HL-60 (cell line): Measurements from ENCODE around the gene SAP25.

Source experiments
- DNase-seq, 2 experiments: peaks; one replicate each; pipeline ENCODE4 v3.0.0-alpha.2; 2010 to 2020; ENCODE audit warnings: low read depth in 1 of 2, low spot score in 1 of 2
- H3K27ac ChIP-seq: fragments of 250-450 bp; sonication (Bioruptor Pico); replicated peaks from 2 replicates; pipeline ENCODE4 v1.5.1; 2020; ENCODE audit warnings: mild to moderate bottlenecking, moderate library complexity
- H3K27me3 ChIP-seq: fragments of 250-450 bp; sonication (Bioruptor Pico); 2 replicates; pipeline ENCODE4 v1.5.1; 2021; ENCODE audit warnings: mild to moderate bottlenecking, moderate library complexity; ENCODE audit not compliant: insufficient read depth, poor library complexity, severe bottlenecking
- H3K4me3 ChIP-seq: replicated peaks from 2 replicates; pipeline ENCODE4 v1.5.1; 2011; ENCODE audit warnings: mild to moderate bottlenecking, control low read depth, low read length; ENCODE audit not compliant: insufficient read depth
- GABPA ChIP-seq: IDR thresholded peaks from 2 replicates; pipeline ENCODE4 v1.6.1; 2012; ENCODE audit warnings: low read depth
- POLR2AphosphoS5 ChIP-seq: IDR thresholded peaks from 2 replicates; pipeline ENCODE4 v1.6.1; 2012; ENCODE audit warnings: low read depth
- SPI1 ChIP-seq: IDR thresholded peaks from 2 replicates; pipeline ENCODE4 v1.6.1; 2012; ENCODE audit warnings: low read depth, mild to moderate bottlenecking, borderline replicate concordance
- TF ChIP-seq, protein P1 (sequence below): IDR thresholded peaks from one replicate; pipeline ENCODE4 v1.5.1; 2011; ENCODE audit warnings: low read length, control low read depth, inconsistent platforms; ENCODE audit not compliant: insufficient read depth
- TF ChIP-seq, protein P2 (sequence below): IDR thresholded peaks from 2 replicates; pipeline ENCODE4 v1.6.1; 2012; ENCODE audit warnings: low read depth; ENCODE audit not compliant: insufficient replicate concordance

The SAP25 gene

DNA sequence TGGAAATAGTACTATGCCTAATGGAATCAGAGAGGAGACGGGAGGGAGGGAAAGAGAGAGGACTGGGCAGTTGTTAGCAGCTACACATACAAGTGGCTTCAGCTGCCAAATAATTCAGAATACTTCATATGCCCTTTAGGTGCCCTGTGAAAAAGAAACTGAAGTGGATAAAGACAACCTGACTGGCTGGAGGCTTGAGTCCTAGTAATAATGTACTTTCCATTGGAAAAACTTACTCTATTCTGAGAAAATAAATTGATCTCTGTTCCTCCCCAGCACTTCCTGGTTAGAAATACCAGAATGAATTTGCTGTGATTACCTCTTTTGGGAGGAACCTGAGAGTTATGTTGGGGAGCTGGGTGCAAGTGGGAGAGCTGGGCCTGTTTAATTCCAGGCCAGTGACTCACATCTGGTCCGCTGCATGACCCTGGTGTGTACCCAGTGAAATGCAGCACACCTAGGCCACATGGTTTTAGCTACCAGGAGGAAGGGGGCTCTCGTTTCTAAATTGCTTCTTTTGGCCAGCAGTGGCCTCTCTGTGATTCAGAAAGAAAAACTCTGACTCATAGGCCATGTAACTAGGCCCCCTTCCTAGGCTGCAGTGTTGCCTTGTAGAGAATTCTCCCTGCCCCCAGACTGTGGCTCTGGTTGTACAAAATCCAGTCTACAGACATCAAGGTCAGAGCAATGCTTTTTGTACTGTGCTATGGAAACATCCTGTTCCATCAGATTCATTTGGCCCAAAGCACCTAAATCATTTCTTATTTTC lies 28.2 kb downstream of the SAP25 start:
- Histone ChIP-seq H3K4me3 (no peak overlapping the region), H3K27me3 (no peaks in the 10 kb centered on the region), H3K27ac (no peak overlapping the region)
- DNase-seq = no peak
- no peak for TF ChIP-seq POLR2AphosphoS5
- TF ChIP-seq, protein P1, sequence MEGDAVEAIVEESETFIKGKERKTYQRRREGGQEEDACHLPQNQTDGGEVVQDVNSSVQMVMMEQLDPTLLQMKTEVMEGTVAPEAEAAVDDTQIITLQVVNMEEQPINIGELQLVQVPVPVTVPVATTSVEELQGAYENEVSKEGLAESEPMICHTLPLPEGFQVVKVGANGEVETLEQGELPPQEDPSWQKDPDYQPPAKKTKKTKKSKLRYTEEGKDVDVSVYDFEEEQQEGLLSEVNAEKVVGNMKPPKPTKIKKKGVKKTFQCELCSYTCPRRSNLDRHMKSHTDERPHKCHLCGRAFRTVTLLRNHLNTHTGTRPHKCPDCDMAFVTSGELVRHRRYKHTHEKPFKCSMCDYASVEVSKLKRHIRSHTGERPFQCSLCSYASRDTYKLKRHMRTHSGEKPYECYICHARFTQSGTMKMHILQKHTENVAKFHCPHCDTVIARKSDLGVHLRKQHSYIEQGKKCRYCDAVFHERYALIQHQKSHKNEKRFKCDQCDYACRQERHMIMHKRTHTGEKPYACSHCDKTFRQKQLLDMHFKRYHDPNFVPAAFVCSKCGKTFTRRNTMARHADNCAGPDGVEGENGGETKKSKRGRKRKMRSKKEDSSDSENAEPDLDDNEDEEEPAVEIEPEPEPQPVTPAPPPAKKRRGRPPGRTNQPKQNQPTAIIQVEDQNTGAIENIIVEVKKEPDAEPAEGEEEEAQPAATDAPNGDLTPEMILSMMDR = no peak
- no peak for TF ChIP-seq GABPA
- no peak for TF ChIP-seq SPI1
- TF ChIP-seq, protein P2, sequence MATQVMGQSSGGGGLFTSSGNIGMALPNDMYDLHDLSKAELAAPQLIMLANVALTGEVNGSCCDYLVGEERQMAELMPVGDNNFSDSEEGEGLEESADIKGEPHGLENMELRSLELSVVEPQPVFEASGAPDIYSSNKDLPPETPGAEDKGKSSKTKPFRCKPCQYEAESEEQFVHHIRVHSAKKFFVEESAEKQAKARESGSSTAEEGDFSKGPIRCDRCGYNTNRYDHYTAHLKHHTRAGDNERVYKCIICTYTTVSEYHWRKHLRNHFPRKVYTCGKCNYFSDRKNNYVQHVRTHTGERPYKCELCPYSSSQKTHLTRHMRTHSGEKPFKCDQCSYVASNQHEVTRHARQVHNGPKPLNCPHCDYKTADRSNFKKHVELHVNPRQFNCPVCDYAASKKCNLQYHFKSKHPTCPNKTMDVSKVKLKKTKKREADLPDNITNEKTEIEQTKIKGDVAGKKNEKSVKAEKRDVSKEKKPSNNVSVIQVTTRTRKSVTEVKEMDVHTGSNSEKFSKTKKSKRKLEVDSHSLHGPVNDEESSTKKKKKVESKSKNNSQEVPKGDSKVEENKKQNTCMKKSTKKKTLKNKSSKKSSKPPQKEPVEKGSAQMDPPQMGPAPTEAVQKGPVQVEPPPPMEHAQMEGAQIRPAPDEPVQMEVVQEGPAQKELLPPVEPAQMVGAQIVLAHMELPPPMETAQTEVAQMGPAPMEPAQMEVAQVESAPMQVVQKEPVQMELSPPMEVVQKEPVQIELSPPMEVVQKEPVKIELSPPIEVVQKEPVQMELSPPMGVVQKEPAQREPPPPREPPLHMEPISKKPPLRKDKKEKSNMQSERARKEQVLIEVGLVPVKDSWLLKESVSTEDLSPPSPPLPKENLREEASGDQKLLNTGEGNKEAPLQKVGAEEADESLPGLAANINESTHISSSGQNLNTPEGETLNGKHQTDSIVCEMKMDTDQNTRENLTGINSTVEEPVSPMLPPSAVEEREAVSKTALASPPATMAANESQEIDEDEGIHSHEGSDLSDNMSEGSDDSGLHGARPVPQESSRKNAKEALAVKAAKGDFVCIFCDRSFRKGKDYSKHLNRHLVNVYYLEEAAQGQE = no peak

DNA sequence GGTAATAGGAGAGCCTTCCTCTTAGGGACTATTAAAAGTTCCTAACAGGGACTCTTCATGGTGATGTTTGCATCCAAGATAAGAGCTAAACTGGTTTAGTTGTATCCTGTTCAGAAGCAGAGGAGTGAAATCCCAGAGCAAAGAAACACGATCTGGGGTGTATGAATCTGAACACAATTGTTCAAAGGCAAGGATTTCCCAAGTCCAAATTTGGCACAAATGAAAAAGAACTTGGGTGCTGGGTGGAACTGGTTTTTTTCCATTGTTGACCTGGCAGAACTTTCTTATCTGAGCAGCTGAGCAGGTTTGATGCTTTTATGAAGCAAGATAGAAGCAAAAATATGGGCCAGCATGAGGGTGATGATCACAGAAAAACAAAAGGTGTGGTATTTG lies 28.7 kb downstream of the SAP25 start:
- Histone ChIP-seq H3K27ac (no peak overlapping the region), H3K27me3 (no peaks in the 10 kb centered on the region), H3K4me3 (no peak overlapping the region)
- TF ChIP-seq GABPA (no peak), SPI1 (no peak), POLR2AphosphoS5 (no peak)
- TF ChIP-seq, protein P2 = no peak
- TF ChIP-seq, protein P1 = no peak
- DNase-seq = no peak

DNA sequence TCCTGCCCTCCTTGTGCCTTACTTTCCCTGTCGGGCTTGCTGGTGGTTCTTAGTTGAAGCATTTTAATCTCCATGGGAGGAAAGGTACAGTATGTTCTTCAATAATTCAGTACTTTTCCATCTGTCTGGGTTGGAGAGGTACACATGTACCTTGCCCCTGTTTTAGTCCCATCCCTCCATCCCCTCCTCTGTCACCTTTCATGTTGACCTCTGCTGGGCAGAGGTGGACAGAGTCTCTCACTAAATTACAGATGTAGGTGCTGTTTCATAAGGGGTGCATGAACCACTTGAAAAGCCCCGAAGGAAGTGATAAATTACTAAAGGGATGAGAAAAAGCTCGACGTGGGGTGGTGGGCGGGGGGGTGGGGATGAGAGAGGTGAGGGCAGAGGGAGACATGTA lies 29.3 kb downstream of the SAP25 start:
- Histone ChIP-seq H3K27ac (no peak overlapping the region), H3K4me3 (no peak overlapping the region), H3K27me3 (no peaks in the 10 kb centered on the region)
- no peak for DNase-seq
- TF ChIP-seq, protein P2 = no peak
- TF ChIP-seq POLR2AphosphoS5 = no peak
